Trophoblast cell (in vitro differentiated cells and primary cell): ENCODE results near the gene TINAGL1.

ENCODE experiments used
- DNase-seq, 2 donors: peaks; one replicate each; pipeline ENCODE4 v3.0.0-alpha.2; 2016
- H2AFZ ChIP-seq: 2 replicates; pipeline ENCODE4 v1.6.1; 2013; ENCODE audit warnings: low read length, moderate library complexity, mild to moderate bottlenecking; ENCODE audit not compliant: insufficient read depth, poor library complexity
- H2AK5ac ChIP-seq: 2 replicates; pipeline ENCODE4 v1.6.1; 2013; ENCODE audit warnings: mild to moderate bottlenecking, low read length
- H2BK120ac ChIP-seq: 2 replicates; pipeline ENCODE4 v1.6.1; 2013; ENCODE audit warnings: low read length, mild to moderate bottlenecking, moderate library complexity; ENCODE audit not compliant: insufficient read depth, poor library complexity
- H2BK12ac ChIP-seq: 2 replicates; pipeline ENCODE4 v1.6.1; 2013; ENCODE audit warnings: mild to moderate bottlenecking, low read length, moderate library complexity
- H2BK5ac ChIP-seq: 2 replicates; pipeline ENCODE4 v1.6.1; 2013; ENCODE audit warnings: low read length, low read depth, moderate library complexity, mild to moderate bottlenecking; ENCODE audit not compliant: poor library complexity
- H3K14ac ChIP-seq: 2 replicates; pipeline ENCODE4 v1.6.1; 2013; ENCODE audit warnings: mild to moderate bottlenecking, low read length
- H3K18ac ChIP-seq: 2 replicates; pipeline ENCODE4 v1.6.1; 2013; ENCODE audit warnings: mild to moderate bottlenecking, low read length
- H3K23ac ChIP-seq: 2 replicates; pipeline ENCODE4 v1.6.1; 2013; ENCODE audit warnings: low read length
- H3K27ac ChIP-seq: 2 replicates; pipeline ENCODE4 v1.5.1; 2013; ENCODE audit warnings: low read depth, mild to moderate bottlenecking, inconsistent platforms, low read length, moderate library complexity
- H3K27me3 ChIP-seq: 2 replicates; pipeline ENCODE4 v1.6.1; 2013; ENCODE audit warnings: inconsistent platforms, mild to moderate bottlenecking, low read length, moderate library complexity; ENCODE audit not compliant: insufficient read depth
- H3K36me3 ChIP-seq, 2 experiments: 1 replicate in 1 of 2; 2 replicates in 1 of 2; pipeline ENCODE4 v1.6.1; 2013; ENCODE audit warnings: low read length in 2 of 2, mild to moderate bottlenecking in 2 of 2, moderate library complexity in 1 of 2; ENCODE audit not compliant: insufficient read depth in 2 of 2, control insufficient read depth in 1 of 2
- H3K4ac ChIP-seq: 2 replicates; pipeline ENCODE4 v1.6.1; 2013; ENCODE audit warnings: low read depth, mild to moderate bottlenecking, low read length, moderate library complexity
- H3K4me1 ChIP-seq, 2 experiments: 1 replicate in 1 of 2; 2 replicates in 1 of 2; pipeline ENCODE4 v1.6.1; 2013; ENCODE audit warnings: low read length in 2 of 2, mild to moderate bottlenecking in 2 of 2, moderate library complexity in 1 of 2; ENCODE audit not compliant: insufficient read depth in 2 of 2, control insufficient read depth in 1 of 2
- H3K4me2 ChIP-seq: 2 replicates; pipeline ENCODE4 v1.6.1; 2013; ENCODE audit warnings: inconsistent platforms, mild to moderate bottlenecking, low read length, moderate library complexity
- H3K4me3 ChIP-seq: 2 replicates; pipeline ENCODE4 v1.5.1; 2013; ENCODE audit warnings: mild to moderate bottlenecking, low read depth, low read length, inconsistent platforms
- H3K79me1 ChIP-seq: one replicate; pipeline ENCODE4 v1.6.1; 2013; ENCODE audit warnings: low read length
- H3K79me2 ChIP-seq: 2 replicates; pipeline ENCODE4 v1.6.1; 2013; ENCODE audit warnings: low read length, mild to moderate bottlenecking; ENCODE audit not compliant: control insufficient read depth, insufficient read depth, poor library complexity
- H3K9ac ChIP-seq: 2 replicates; pipeline ENCODE4 v1.6.1; 2013; ENCODE audit warnings: mild to moderate bottlenecking, low read length
- H3K9me3 ChIP-seq: 2 replicates; pipeline ENCODE4 v1.6.1; 2013; ENCODE audit warnings: low read depth, mild to moderate bottlenecking, control low read depth, inconsistent platforms, low read length; ENCODE audit not compliant: insufficient read depth
- H4K12ac ChIP-seq: 2 replicates; pipeline ENCODE4 v1.6.1; 2013; ENCODE audit warnings: low read depth, mild to moderate bottlenecking, low read length, moderate library complexity
- H4K8ac ChIP-seq: 2 replicates; pipeline ENCODE4 v1.6.1; 2013; ENCODE audit warnings: low read depth, mild to moderate bottlenecking, low read length, moderate library complexity
- H4K91ac ChIP-seq: one replicate; pipeline ENCODE4 v1.6.1; 2013; ENCODE audit warnings: low read depth, mild to moderate bottlenecking, low read length, moderate library complexity
- WGBS: extraction: QIAGEN DNeasy Blood & Tissue Kit; methylation state at CpG from one replicate; pipeline ENCODE4 v1.1.7; 2013; ENCODE audit warnings: missing lambda C conversion rate; ENCODE audit not compliant: insufficient read length, insufficient coverage; ENCODE audit errors: extremely low coverage; 5-methylcytosine and 5-hydroxymethylcytosine counted together

TINAGL1 gene

DNA sequence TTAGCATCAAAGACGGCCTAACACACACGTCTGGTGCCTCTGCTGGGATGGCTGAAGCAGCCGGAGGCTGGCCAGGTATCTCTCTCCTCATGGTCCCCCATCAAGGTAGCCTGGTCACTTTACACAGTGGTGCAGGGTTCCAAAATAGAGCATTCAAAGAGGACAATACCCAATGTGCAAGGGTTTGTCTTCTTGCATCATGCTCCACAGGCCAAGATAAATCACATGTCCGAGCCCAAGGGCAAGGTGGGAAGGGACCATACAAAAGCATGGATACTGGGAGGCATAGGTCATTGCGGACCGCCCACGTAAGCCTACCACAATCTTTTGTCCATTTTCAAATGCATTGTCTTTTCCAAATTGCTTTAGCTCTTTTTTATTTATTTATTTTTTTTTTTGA lies 23.8 kb upstream of the TINAGL1 start:
- Histone ChIP-seq H2BK12ac (peak overlapping the region; percentile 66), H3K18ac (no peak overlapping the region), H3K4ac (peak overlapping the region; percentile 46), H2BK120ac (peak overlapping the region; percentile 36), H3K9ac (peak overlapping the region; percentile 44), H3K14ac (no peak overlapping the region), H3K27ac (no peak overlapping the region), H3K27me3 (no peaks in the 10 kb centered on the region), H3K4me3 (no peak overlapping the region), H3K9me3 (peaks cover 2% of the 10 kb centered on the region), H2BK5ac (no peak overlapping the region), H3K79me1 (peaks cover 8% of the 10 kb centered on the region), H4K12ac (no peak overlapping the region), H3K23ac (no peak overlapping the region), H3K4me2 (no peak overlapping the region), H2AK5ac (no peak overlapping the region), H2AFZ (no peak overlapping the region), H3K4me1 (peaks cover 0 to 13% of the 10 kb centered on the region in 2 experiments), H4K91ac (peak overlapping the region; percentile 48), H3K79me2 (no peaks in the 10 kb centered on the region), H4K8ac (no peak overlapping the region), H3K36me3 (no peaks in the 10 kb centered on the region)
- DNase-seq = no peak
- WGBS = no CpG with 5 or more reads among the region's 7 CpGs

- Histone ChIP-seq H4K91ac (no peak overlapping the region), H3K23ac (no peak overlapping the region), H2BK120ac (peak overlapping the region; percentile 33), H3K27me3 (no peaks in the 10 kb centered on the region), H3K36me3 (peaks cover 0 to 3% of the 10 kb centered on the region in 2 experiments), H3K79me2 (no peaks in the 10 kb centered on the region), H4K8ac (no peak overlapping the region), H3K27ac (no peak overlapping the region), H3K79me1 (no peaks in the 10 kb centered on the region), H3K4me2 (no peak overlapping the region), H3K4me1 (no peaks in the 10 kb centered on the region), H2BK5ac (no peak overlapping the region), H3K9me3 (peaks cover 3% of the 10 kb centered on the region), H2AK5ac (peak overlapping the region; percentile 46), H3K9ac (no peak overlapping the region), H3K4me3 (no peak overlapping the region), H3K18ac (no peak overlapping the region), H2BK12ac (no peak overlapping the region), H2AFZ (no peak overlapping the region), H3K14ac (no peak overlapping the region), H3K4ac (no peak overlapping the region), H4K12ac (no peak overlapping the region)
- no CpG with 5 or more reads among the region's 5 CpGs for WGBS
- DNase-seq = no peak
Observed at GRCh38 chr1:31556481-31557006, 19.8 kb upstream of the TINAGL1 start.

DNA sequence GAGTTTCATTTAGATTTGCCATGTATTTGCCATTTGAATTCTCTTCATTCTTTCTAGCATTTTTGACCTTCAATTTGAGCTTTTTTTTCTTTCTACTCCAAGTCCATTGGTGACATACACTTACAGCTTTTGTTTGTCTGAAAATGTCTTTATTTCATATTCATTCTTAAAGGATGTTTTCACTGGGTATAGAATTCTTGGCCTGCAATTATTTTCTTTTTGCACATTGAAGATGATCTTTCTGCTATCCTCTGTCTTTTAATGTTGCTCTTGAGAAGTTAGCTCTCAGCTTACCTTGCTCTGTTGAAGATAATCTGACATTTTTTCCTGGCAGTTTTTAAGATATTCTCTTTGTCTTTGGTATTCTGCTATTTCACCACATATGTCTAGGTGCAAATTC lies 16.6 kb upstream of the TINAGL1 start:
- Histone ChIP-seq H2BK5ac (no peak overlapping the region), H2AFZ (no peak overlapping the region), H3K18ac (no peak overlapping the region), H3K9me3 (peaks cover 3% of the 10 kb centered on the region), H3K79me2 (peaks cover 4% of the 10 kb centered on the region), H2BK12ac (no peak overlapping the region), H3K4ac (no peak overlapping the region), H3K27me3 (no peaks in the 10 kb centered on the region), H4K12ac (no peak overlapping the region), H3K36me3 (peaks cover 0 to 3% of the 10 kb centered on the region in 2 experiments), H4K8ac (no peak overlapping the region), H3K9ac (no peak overlapping the region), H3K4me1 (peaks cover 15 to 20% of the 10 kb centered on the region in 2 experiments), H3K4me3 (no peak overlapping the region), H3K27ac (no peak overlapping the region), H3K14ac (no peak overlapping the region), H3K4me2 (no peak overlapping the region), H4K91ac (no peak overlapping the region), H2BK120ac (no peak overlapping the region), H2AK5ac (no peak overlapping the region), H3K23ac (no peak overlapping the region), H3K79me1 (peaks cover 20% of the 10 kb centered on the region)
- peak in 1 of 2 donors; percentile 63 for DNase-seq

DNA sequence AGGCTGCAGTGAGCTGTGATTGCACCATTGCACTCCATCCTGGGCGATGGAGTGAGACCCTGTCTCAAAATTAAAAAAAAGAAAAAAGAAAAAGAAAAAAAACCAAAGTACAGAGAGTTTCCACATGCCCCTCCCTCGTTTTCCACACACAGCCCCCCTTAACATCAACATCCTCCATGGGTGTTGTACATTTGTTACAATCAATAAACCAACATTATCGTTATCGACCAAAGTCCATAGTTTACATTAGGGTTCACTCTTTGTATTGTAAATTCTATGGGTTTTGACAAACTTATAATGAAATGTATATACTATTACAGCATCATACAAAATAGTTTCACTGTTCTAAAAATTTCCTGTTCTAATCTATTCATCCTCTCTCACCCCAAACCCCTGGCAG lies 15.9 kb upstream of the TINAGL1 start:
- WGBS = no CpG with 5 or more reads among the region's 4 CpGs
- no peak overlapping the region for H3K9ac ChIP-seq
- no peak overlapping the region for H3K27ac ChIP-seq
- peaks cover 3% of the 10 kb centered on the region for H3K9me3 ChIP-seq
- no peak for DNase-seq
- peaks cover 15 to 20% of the 10 kb centered on the region in 2 experiments for H3K4me1 ChIP-seq
- no peak overlapping the region for H2AK5ac ChIP-seq
- no peak overlapping the region for H2BK5ac ChIP-seq
- no peak overlapping the region for H3K23ac ChIP-seq
- no peak overlapping the region for H3K4ac ChIP-seq
- H3K36me3 ChIP-seq = peaks cover 0 to 3% of the 10 kb centered on the region in 2 experiments
- no peak overlapping the region for H4K91ac ChIP-seq
- peaks cover 21% of the 10 kb centered on the region for H3K79me1 ChIP-seq
- no peak overlapping the region for H2BK120ac ChIP-seq
- H3K79me2 ChIP-seq = peaks cover 4% of the 10 kb centered on the region
- no peak overlapping the region for H3K14ac ChIP-seq
- H3K4me3 ChIP-seq = no peak overlapping the region
- H3K18ac ChIP-seq = no peak overlapping the region
- H2BK12ac ChIP-seq = no peak overlapping the region
- no peak overlapping the region for H3K4me2 ChIP-seq
- H4K8ac ChIP-seq = no peak overlapping the region
- no peaks in the 10 kb centered on the region for H3K27me3 ChIP-seq
- H4K12ac ChIP-seq = no peak overlapping the region
- no peak overlapping the region for H2AFZ ChIP-seq
